DOHH2 (cell line): Measurements from ENCODE around the gene MYO15A.

Source experiments
- CTCF ChIP-seq: fragments of 200-600 bp; sonication (generic); IDR thresholded peaks from one replicate; pipeline ENCODE4 v1.5.1; 2014; ENCODE audit warnings: antibody characterized with exemption, mild to moderate bottlenecking, low read depth, low read length; ENCODE audit not compliant: poor library complexity, severe bottlenecking
- EZH2phosphoT487 ChIP-seq: fragments of 200-600 bp; sonication (generic); IDR thresholded peaks from 2 replicates; pipeline ENCODE4 v1.6.1; 2017; ENCODE audit warnings: borderline replicate concordance, mild to moderate bottlenecking, antibody characterized with exemption, low read length, moderate library complexity, mixed read lengths

- TF ChIP-seq CTCF (no peak), EZH2phosphoT487 (no peak)
These were observed 83.4 kb downstream of the MYO15A start for GRCh38 chr17:18191967-18192366.
